B cell (primary cell): Measurements from ENCODE around the gene GTPBP4. TPM values are rescaled to one million over a fixed set of nuclear protein-coding genes. Genes with fewer than 3 reads are reported as not detected.

ENCODE experiments used
- ATAC-seq: fragments of 200-7000 bp; cut with Tn5 transposase; one replicate; pipeline ENCODE4 v1.10.0; 2021; ENCODE audit warnings: low read depth, mild to moderate bottlenecking, moderate number of reproducible peaks, moderate library complexity
- CTCF ChIA-PET: fragments of 350-600 bp; sonication (Branson Sonifier 250); formaldehyde crosslinking; loops from one replicate; lab custom pipeline; 2021; ENCODE audit warnings: antibody characterized with exemption, inconsistent platforms; lab: Charles Lee
- POLR2A ChIA-PET: fragments of 350-600 bp; sonication (Branson Sonifier 250); formaldehyde crosslinking; loops from one replicate; lab custom pipeline; 2021; ENCODE audit warnings: antibody characterized with exemption; lab: Charles Lee
- DNase-seq: peaks from one replicate; pipeline ENCODE4 v3.0.0; 2013
- H2AFZ ChIP-seq: 2 replicates; pipeline ENCODE4 v1.6.1; 2012; ENCODE audit warnings: mild to moderate bottlenecking, low read depth, low read length; ENCODE audit not compliant: insufficient read depth, poor library complexity, severe bottlenecking
- H3K27ac ChIP-seq, 2 donors: 1 replicate in 1 of 2; 2 replicates in 1 of 2; pipeline ENCODE4 v1.5.1; 2012 to 2013; ENCODE audit warnings: low read length in 2 of 2, mild to moderate bottlenecking in 2 of 2, moderate library complexity in 1 of 2
- H3K27me3 ChIP-seq, 4 experiments: fragments of 200-600 bp in 1 of 4; sonication (generic) in 1 of 4; replicated peaks in 1 of 4; 1 replicate in 2 of 4; 2 replicates in 2 of 4; pipeline versions ENCODE4 v1.6.1 to v1.7.0; 2013 to 2016; ENCODE audit warnings: low read length in 3 of 4, mild to moderate bottlenecking in 2 of 4, mixed read lengths in 1 of 4, moderate library complexity in 1 of 4; ENCODE audit not compliant: insufficient read depth in 4 of 4, control insufficient read depth in 3 of 4; ENCODE audit errors: control extremely low read depth in 1 of 4
- H3K36me3 ChIP-seq, 2 experiments: replicated peaks in 1 of 2; 1 replicate in 1 of 2; 2 replicates in 1 of 2; pipeline versions ENCODE4 v1.6.1 to v1.7.1; 2013; ENCODE audit warnings: low read length in 1 of 2; ENCODE audit not compliant: insufficient read depth in 2 of 2, control insufficient read depth in 1 of 2; ENCODE audit errors: control extremely low read depth in 1 of 2, extremely low read depth in 1 of 2
- H3K4me1 ChIP-seq, 2 donors: fragments of 200-600 bp in 1 of 2; sonication (generic) in 1 of 2; 1 replicate in 1 of 2; 2 replicates in 1 of 2; pipeline versions ENCODE4 v1.5.1 to v1.6.1; 2013 to 2017; ENCODE audit warnings: low read length in 2 of 2; ENCODE audit not compliant: control insufficient read depth in 2 of 2, insufficient read depth in 2 of 2
- H3K4me2 ChIP-seq: replicated peaks from 2 replicates; pipeline ENCODE3; 2012; ENCODE audit warnings: mild to moderate bottlenecking, low read depth, low read length; ENCODE audit not compliant: poor library complexity, severe bottlenecking
- H3K4me3 ChIP-seq, 5 experiments: fragments of 200-600 bp in 1 of 5; sonication (generic) in 1 of 5; 1 replicate in 3 of 5; 2 replicates in 2 of 5; pipeline versions ENCODE4 v1.5.1 to v1.7.0; 2011 to 2016; ENCODE audit warnings: low read length in 4 of 5, mild to moderate bottlenecking in 4 of 5, low read depth in 2 of 5, control low read depth in 1 of 5, moderate library complexity in 1 of 5; ENCODE audit not compliant: insufficient read depth in 1 of 5; ENCODE audit errors: control extremely low read depth in 1 of 5, extremely low read depth in 1 of 5
- H3K79me2 ChIP-seq: fragments of 200-600 bp; sonication (generic); one replicate; pipeline ENCODE4 v1.6.0; 2016; ENCODE audit warnings: low read length; ENCODE audit not compliant: control insufficient read depth, insufficient read depth
- H3K9ac ChIP-seq: fragments of 200-600 bp; sonication (generic); 2 replicates; pipeline ENCODE4 v1.6.1; 2017; ENCODE audit warnings: mild to moderate bottlenecking, low read length, moderate library complexity
- H3K9me3 ChIP-seq, 3 donors: one replicate each; pipeline versions ENCODE4 v1.6.1 to v1.7.1; 2013; ENCODE audit warnings: low read length in 2 of 3; ENCODE audit not compliant: control insufficient read depth in 2 of 3, insufficient read depth in 1 of 3; ENCODE audit errors: control extremely low read depth in 1 of 3
- H4K20me1 ChIP-seq: 2 replicates; pipeline ENCODE4 v1.6.0; 2012; ENCODE audit warnings: mild to moderate bottlenecking, low read length; ENCODE audit not compliant: insufficient read depth, control insufficient read depth, poor library complexity, severe bottlenecking
- H3K27ac Mint-ChIP-seq: one replicate; pipeline ENCODE4 v1.8.0; 2021; ENCODE audit warnings: mixed read lengths
- H3K27me3 Mint-ChIP-seq: one replicate; pipeline ENCODE4 v1.8.0; 2021; ENCODE audit warnings: mixed read lengths
- H3K4me1 Mint-ChIP-seq: one replicate; pipeline ENCODE4 v1.8.0; 2021; ENCODE audit warnings: mixed read lengths
- H3K4me3 Mint-ChIP-seq: one replicate; pipeline ENCODE4 v1.8.0; 2021; ENCODE audit warnings: mixed read lengths
- H3K9me3 Mint-ChIP-seq: one replicate; pipeline ENCODE4 v1.8.0; 2022; ENCODE audit warnings: mixed read lengths; ENCODE audit not compliant: insufficient read depth
- EZH2 ChIP-seq: IDR thresholded peaks from 2 replicates; pipeline ENCODE4 v1.6.1; 2012; ENCODE audit warnings: borderline replicate concordance, low read depth, mild to moderate bottlenecking, moderate library complexity, low read length; ENCODE audit not compliant: insufficient read depth, poor library complexity, severe bottlenecking
- WGBS: methylation state at CpG from one replicate; pipeline ENCODE4 v1.1.5; 2013; ENCODE audit warnings: missing lambda C conversion rate; ENCODE audit not compliant: insufficient coverage; 5-methylcytosine and 5-hydroxymethylcytosine counted together
- intact Hi-C: fragments of 100-400 bp; cut with micrococcal nuclease; formaldehyde crosslinking; loops from one replicate; pipeline ENCODE4 v1.10.0; 2022
- polyA plus RNA-seq: library from polyadenylated mRNA; depleted of rRNA; stranded (reverse); fragments of >200 nt; gene quantifications from 2 replicates; pipeline ENCODE4 v1.2.3, GENCODE V29; 2012
- total RNA-seq, 2 donors: library from RNA; stranded (reverse); fragments of 120-200 nt in 1 of 2; gene quantifications; 1 replicate in 1 of 2; 2 replicates in 1 of 2; pipeline versions ENCODE4 v1.2.3 to v1.2.4, GENCODE V29; 2013 to 2022
- TF ChIP-seq, protein P1 (sequence below): fragments of 200-600 bp; IDR thresholded peaks from one replicate; pipeline ENCODE4 v1.8.0; 2022; ENCODE audit warnings: antibody characterized with exemption, mild to moderate bottlenecking

GTPBP4 gene
- total and polyA plus RNA-seq, 2 donors (not counting 1 experiment from before 2014, with no cell fraction given): 11.8 to 45.4 TPM

DNA sequence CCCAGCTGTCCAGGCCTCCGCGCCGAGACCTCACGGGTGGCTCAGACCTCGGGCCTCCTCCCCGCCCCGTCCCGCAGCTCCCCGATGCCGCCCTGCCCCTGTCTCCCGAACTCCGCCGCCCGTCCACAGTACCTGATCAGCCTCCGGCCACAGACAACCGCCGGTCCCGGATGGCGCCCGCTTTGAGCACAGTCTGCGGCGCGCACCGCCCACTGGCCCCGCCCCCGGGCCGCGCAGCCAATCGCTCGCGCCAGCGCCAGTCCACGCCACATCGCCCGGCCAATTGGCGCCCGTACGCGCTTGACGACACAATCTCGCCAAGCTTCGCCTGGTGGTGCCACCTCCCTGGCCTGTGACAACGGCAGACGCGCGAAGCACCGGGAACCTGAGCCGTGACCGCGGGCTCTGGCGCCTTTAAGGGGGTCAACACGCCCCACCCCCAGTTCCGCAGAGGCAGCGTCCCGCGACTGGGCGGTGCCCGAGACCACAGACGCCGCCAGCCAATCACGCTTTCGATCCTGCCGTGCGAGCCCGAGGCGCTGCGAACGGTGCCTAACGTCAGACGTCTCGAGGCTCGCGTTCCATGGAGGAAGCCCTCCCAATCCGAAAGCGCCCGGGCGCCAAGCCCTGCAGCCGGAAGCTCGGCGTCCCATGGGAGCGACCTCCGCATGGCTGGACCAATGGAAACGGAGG, 60.6 kb downstream of the GTPBP4 start, which contains the start of gene IDI1:
Gene IDI1, minus strand, starts transcription at position 388 of the 693 bp plus-strand sequence. Its CDS starts 116 bp downstream, at position 272.
- Histone ChIP-seq H3K27ac (peak within 1 kb of the TSS; percentile 99 to 100), H3K4me1 (peaks cover 41 to 50% of the 10 kb centered on the region in 2 donors), H3K79me2 (peaks cover 61% of the 10 kb centered on the region), H3K4me2 (peak within 1 kb of the TSS; percentile 91), H2AFZ (peak within 1 kb of the TSS; percentile 51), H3K36me3 (peaks cover 14 to 27% of the 10 kb centered on the region in 2 experiments), H3K9me3 (no peaks in the 10 kb centered on the region), H3K4me3 (peak within 1 kb of the TSS; percentile 79 to 95 (median 91)), H3K9ac (peak within 1 kb of the TSS; percentile 97), H4K20me1 (peaks cover 22% of the 10 kb centered on the region), H3K27me3 (no peaks in the 10 kb centered on the region)
- H3K27ac Mint-ChIP-seq: peak within 1 kb of the TSS; percentile 97
- H3K4me1 Mint-ChIP-seq: peaks cover 64% of the 10 kb centered on the region
- TF ChIP-seq EZH2: no peak
- TF ChIP-seq, protein P1, sequence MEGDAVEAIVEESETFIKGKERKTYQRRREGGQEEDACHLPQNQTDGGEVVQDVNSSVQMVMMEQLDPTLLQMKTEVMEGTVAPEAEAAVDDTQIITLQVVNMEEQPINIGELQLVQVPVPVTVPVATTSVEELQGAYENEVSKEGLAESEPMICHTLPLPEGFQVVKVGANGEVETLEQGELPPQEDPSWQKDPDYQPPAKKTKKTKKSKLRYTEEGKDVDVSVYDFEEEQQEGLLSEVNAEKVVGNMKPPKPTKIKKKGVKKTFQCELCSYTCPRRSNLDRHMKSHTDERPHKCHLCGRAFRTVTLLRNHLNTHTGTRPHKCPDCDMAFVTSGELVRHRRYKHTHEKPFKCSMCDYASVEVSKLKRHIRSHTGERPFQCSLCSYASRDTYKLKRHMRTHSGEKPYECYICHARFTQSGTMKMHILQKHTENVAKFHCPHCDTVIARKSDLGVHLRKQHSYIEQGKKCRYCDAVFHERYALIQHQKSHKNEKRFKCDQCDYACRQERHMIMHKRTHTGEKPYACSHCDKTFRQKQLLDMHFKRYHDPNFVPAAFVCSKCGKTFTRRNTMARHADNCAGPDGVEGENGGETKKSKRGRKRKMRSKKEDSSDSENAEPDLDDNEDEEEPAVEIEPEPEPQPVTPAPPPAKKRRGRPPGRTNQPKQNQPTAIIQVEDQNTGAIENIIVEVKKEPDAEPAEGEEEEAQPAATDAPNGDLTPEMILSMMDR: no peak
- ChIA-PET POLR2A (interaction anchor here (0.6 to 2.3 kb wide), 6 partner anchors 9 to 119 kb away, joined by 3 to 11 read pairs (median 5); partner anchors contain the start of genes GTPBP4 and LARP4B), CTCF (interaction anchor here (1.3 kb wide), 1 partner anchor 56 kb away, joined by 3 read pairs; no protein-coding TSS in a partner anchor)
- peak; percentile 78 for ATAC-seq
- WGBS: under 1% methylated on average over 83 of the region's 83 CpGs
- peaks cover 2% of the 10 kb centered on the region for H3K9me3 Mint-ChIP-seq
- peak; percentile 99 for DNase-seq
- peak within 1 kb of the TSS; percentile 92 for H3K4me3 Mint-ChIP-seq
- intact Hi-C loops: loop anchor here (1.0 to 10.0 kb wide), 5 partner anchors 7 to 922 kb away; partner anchors contain the start of genes GTPBP4, LARP4B and WDR37
- no peaks in the 10 kb centered on the region for H3K27me3 Mint-ChIP-seq
